ENCODE results near the gene PEA15. TPM values are rescaled to one million over a fixed set of nuclear protein-coding genes. Genes with fewer than 3 reads are reported as not detected.

Gene PEA15
- total and polyA plus RNA-seq, 2 experiments from 2014 or later = 93.2 to 112 TPM

DNA sequence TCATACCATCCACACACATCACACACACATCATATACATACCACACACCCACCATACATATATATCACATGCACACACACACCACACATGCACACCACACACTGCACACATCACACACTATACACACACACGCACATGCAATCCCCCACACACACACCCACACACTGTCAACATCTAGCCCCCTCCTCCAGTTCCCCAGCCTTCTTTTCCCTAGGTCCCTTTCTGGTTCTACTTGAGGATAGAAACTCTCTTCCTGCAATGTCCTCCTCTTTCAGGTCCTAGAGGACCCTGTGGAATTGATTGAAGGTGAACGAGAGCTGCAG lies 10.5 kb upstream of the PEA15 start:
- H3K27me3 ChIP-seq = no peaks in the 10 kb centered on the region
- H3K27ac ChIP-seq = no peak overlapping the region
- TF ChIP-seq, protein P1, sequence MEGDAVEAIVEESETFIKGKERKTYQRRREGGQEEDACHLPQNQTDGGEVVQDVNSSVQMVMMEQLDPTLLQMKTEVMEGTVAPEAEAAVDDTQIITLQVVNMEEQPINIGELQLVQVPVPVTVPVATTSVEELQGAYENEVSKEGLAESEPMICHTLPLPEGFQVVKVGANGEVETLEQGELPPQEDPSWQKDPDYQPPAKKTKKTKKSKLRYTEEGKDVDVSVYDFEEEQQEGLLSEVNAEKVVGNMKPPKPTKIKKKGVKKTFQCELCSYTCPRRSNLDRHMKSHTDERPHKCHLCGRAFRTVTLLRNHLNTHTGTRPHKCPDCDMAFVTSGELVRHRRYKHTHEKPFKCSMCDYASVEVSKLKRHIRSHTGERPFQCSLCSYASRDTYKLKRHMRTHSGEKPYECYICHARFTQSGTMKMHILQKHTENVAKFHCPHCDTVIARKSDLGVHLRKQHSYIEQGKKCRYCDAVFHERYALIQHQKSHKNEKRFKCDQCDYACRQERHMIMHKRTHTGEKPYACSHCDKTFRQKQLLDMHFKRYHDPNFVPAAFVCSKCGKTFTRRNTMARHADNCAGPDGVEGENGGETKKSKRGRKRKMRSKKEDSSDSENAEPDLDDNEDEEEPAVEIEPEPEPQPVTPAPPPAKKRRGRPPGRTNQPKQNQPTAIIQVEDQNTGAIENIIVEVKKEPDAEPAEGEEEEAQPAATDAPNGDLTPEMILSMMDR (IDR thresholded peaks at IDR 0.05; ENCODE audit: low read depth, low read length) = no peak
- no peaks in the 10 kb centered on the region for H3K36me3 ChIP-seq
- peaks cover 38% of the 10 kb centered on the region for H3K4me1 ChIP-seq (ENCODE audit: low read depth)
- no peak overlapping the region for H3K4me3 ChIP-seq
- no peaks in the 10 kb centered on the region for H3K9me3 ChIP-seq (ENCODE audit: low read depth)
- no peak for DNase-seq (ENCODE audit: low read depth in 1 of 2, low spot score in 1 of 2)

DNA sequence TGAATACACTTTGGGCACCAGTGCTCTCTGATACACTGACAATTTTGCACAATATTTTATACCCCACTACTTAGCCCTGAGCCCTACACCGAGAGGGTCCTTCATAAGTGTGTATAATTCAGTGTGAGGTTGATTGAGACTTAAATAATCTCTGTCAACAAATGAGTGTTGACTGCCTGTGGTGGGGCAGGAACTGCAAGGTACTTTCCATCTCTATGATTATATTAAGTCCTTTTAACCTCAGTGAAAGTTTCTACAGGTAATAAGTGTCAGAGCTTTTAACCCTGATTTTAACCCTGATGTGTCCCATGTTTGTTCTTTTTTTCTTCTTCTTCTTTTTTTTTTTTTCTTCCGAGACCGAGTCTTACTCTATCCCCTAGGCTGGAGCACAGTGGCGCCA lies 9.0 kb upstream of the PEA15 start:
- no peak overlapping the region for H3K27ac ChIP-seq
- TF ChIP-seq, protein P1 (IDR thresholded peaks at IDR 0.05; ENCODE audit: low read depth, low read length) = no peak
- no peak for DNase-seq (ENCODE audit: low read depth in 1 of 2, low spot score in 1 of 2)
- no peaks in the 10 kb centered on the region for H3K9me3 ChIP-seq (ENCODE audit: low read depth)
- peaks cover 23% of the 10 kb centered on the region for H3K4me1 ChIP-seq (ENCODE audit: low read depth)
- H3K27me3 ChIP-seq = no peaks in the 10 kb centered on the region
- H3K36me3 ChIP-seq = no peaks in the 10 kb centered on the region
- no peak overlapping the region for H3K4me3 ChIP-seq

DNA sequence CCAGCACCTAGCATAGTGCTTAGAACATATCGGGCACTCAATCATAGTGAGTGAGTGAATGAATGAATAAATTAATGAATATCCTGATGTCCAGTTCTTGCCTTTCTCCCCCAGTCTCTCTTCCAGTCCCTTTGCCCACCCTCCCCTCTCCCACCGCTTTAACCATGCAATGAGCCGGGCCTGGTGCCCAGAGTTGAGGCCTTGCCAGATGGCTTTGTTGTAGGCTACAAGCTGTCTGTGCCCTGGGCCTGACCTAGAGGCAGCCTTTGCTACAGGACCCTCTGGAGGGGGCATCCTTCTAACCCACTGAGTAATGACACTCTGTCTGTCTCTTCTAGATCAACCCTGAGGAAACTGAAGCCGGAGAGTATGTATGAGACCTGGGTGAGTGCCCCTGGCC lies 8.0 kb upstream of the PEA15 start:
- H3K27ac ChIP-seq = no peak overlapping the region
- H3K36me3 ChIP-seq = no peaks in the 10 kb centered on the region
- H3K4me1 ChIP-seq (ENCODE audit: low read depth) = peaks cover 13% of the 10 kb centered on the region
- TF ChIP-seq, protein P1 (IDR thresholded peaks at IDR 0.05; ENCODE audit: low read depth, low read length) = no peak
- DNase-seq (ENCODE audit: low read depth in 1 of 2, low spot score in 1 of 2) = no peak
- no peaks in the 10 kb centered on the region for H3K27me3 ChIP-seq
- no peak overlapping the region for H3K4me3 ChIP-seq
- H3K9me3 ChIP-seq (ENCODE audit: low read depth) = no peaks in the 10 kb centered on the region

DNA sequence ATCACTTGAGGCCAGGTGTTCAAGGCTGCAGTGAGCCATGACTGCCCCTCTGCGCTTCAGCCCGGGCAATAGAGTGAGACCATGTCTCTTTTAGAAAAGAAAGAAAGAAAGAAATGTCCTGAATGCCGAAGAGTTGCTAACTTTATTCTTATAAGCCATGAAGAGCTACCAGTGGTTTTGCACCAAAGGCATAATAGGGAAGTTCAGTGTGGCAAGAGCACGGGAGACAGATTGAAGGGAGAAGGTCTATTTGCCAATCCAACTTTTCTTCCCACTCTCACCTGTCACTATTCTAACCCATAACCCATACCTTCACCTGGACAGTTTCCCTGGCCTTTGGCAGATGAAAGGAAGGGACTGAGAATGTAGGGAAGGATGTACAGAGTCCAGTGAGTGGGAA lies 4.4 kb upstream of the PEA15 start:
- Histone ChIP-seq H3K27me3 (no peaks in the 10 kb centered on the region), H3K27ac (no peak overlapping the region), H3K36me3 (no peaks in the 10 kb centered on the region), H3K9me3 (ENCODE audit: low read depth) (no peaks in the 10 kb centered on the region), H3K4me3 (no peak overlapping the region), H3K4me1 (ENCODE audit: low read depth) (peaks cover 6% of the 10 kb centered on the region)
- TF ChIP-seq, protein P1 (IDR thresholded peaks at IDR 0.05; ENCODE audit: low read depth, low read length) = no peak
- DNase-seq (ENCODE audit: low read depth in 1 of 2, low spot score in 1 of 2) = no peak

DNA sequence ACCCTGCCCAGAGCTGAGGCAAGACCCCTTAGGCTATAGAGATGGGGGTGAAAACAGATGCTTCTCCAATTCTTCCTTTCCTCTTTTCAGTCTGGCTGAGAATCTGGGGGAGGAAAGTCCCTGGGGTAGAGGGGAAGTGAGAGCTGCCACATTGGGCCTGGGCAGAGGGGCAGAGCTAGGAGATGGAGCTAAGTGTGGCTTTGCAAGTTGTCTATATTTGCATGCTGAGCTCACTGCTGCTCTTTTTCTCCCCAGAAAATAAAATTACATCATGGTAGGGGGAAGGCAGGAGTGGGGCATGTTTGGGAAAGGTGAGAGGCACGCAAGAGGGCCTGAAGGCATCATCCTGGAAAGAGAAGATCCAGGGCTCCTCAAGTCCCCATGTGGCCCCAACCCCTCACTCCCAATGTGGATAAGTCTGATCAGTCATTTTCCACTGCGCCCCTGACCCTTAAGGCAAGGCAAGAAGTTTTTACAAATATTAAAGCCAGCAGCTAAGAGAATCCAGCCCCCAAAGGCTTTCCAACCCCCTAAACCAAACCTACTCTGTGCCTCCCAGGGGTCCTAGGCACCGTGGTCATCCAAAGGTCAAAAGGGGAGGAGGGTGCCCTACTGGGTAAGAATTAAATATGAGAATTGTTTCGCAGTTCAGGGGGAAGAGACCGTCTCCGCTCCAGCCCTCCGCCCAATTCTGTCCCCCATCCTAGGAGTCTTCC lies 500 bp upstream of the PEA15 start:
- peak overlapping the region; percentile 27 for H3K27ac ChIP-seq

More for the DNA sequence above, 500 bp upstream of the PEA15 start:
- no peaks in the 10 kb centered on the region for H3K36me3 ChIP-seq
- no peaks in the 10 kb centered on the region for H3K27me3 ChIP-seq
- H3K9me3 ChIP-seq (ENCODE audit: low read depth) = no peaks in the 10 kb centered on the region
- H3K4me3 ChIP-seq = peak overlapping the region; percentile 100
- peaks cover 39% of the 10 kb centered on the region for H3K4me1 ChIP-seq (ENCODE audit: low read depth)
- DNase-seq (ENCODE audit: low read depth in 1 of 2, low spot score in 1 of 2) = no peak
- TF ChIP-seq, protein P1 (IDR thresholded peaks at IDR 0.05; ENCODE audit: low read depth, low read length) = no peak

Data from cardiac muscle cell (in vitro differentiated cells and primary cell).